Lower leg skin (tissue), 3 donors: Measurements from ENCODE around the gene ARHGEF39.

Experiments used
- CTCF ChIP-seq, 3 donors: fragments of 450-650 bp; IDR thresholded peaks; one replicate each; pipeline ENCODE4 v1.5.1; 2016; ENCODE audit warnings: antibody characterized with exemption in 3 of 3, mild to moderate bottlenecking in 3 of 3, moderate library complexity in 2 of 3
- POLR2A ChIP-seq, 2 donors: fragments of 450-650 bp; IDR thresholded peaks; one replicate each; pipeline ENCODE4 v1.6.1; 2016 to 2017; ENCODE audit warnings: antibody characterized with exemption in 2 of 2, mild to moderate bottlenecking in 1 of 2, moderate library complexity in 1 of 2

GRCh38 chr9:35687306-35687705 is 22.3 kb upstream of the ARHGEF39 start:
- no peak for TF ChIP-seq CTCF (IDR thresholded peaks at IDR 0.05)
- TF ChIP-seq POLR2A (IDR thresholded peaks at IDR 0.05): no peak
